GM12864 (cell line): Measurements from ENCODE around the gene ULK4.
"Not testable (repeated sequence)": the region's sequence is repeated elsewhere in the genome, so short reads cannot be mapped to it uniquely, and the experiment has no call there.

Experiments used
- DNase-seq: peaks from one replicate; pipeline ENCODE4 v3.0.0-alpha.2; 2011; ENCODE audit warnings: low read depth
- H3K4me3 ChIP-seq: 2 replicates; pipeline ENCODE4 v1.5.1; 2011; ENCODE audit warnings: mild to moderate bottlenecking, low read depth, low read length, control low read depth
- CTCF ChIP-seq: IDR thresholded peaks from 2 replicates; pipeline ENCODE4 v1.5.1; 2011; ENCODE audit warnings: low read depth, mild to moderate bottlenecking, moderate library complexity, low read length, control low read depth, inconsistent platforms; ENCODE audit errors: missing control alignments

The ULK4 gene

GRCh38 chr3:41653571-41654239 lies 308.2 kb downstream of the ULK4 start:
- H3K4me3 ChIP-seq, result no peak overlapping the region
- no peak for DNase-seq
- TF ChIP-seq CTCF, result no peak

GRCh38 chr3:41652931-41653330 lies 309.0 kb downstream of the ULK4 start:
- TF ChIP-seq CTCF, result no peak
- H3K4me3 ChIP-seq, result no peak overlapping the region
- no peak for DNase-seq

- DNase-seq, result no peak
These were observed 309.4 kb downstream of the ULK4 start for GRCh38 chr3:41652506-41652905.

GRCh38 chr3:41651718-41652117 lies 310.2 kb downstream of the ULK4 start:
- no peak for TF ChIP-seq CTCF
- no peak for DNase-seq
- no peak overlapping the region for H3K4me3 ChIP-seq

More at GRCh38 chr3:41652506-41652905, 309.4 kb downstream of the ULK4 start:
- no peak for TF ChIP-seq CTCF
- H3K4me3 ChIP-seq, result no peak overlapping the region

- H3K4me3 ChIP-seq, result no peak overlapping the region
- no peak for TF ChIP-seq CTCF
- no peak for DNase-seq
These were observed 311.5 kb downstream of the ULK4 start for GRCh38 chr3:41650406-41650805.

- H3K4me3 ChIP-seq, result no peak overlapping the region
- DNase-seq, result no peak
- no peak for TF ChIP-seq CTCF
These were observed 312.7 kb downstream of the ULK4 start for GRCh38 chr3:41649129-41649739.

- not testable (repeated sequence) for DNase-seq, H3K4me3 ChIP-seq
These were observed 314.2 kb downstream of the ULK4 start for GRCh38 chr3:41647730-41648129.
